ENCODE results near the gene CROCC2.

The CROCC2 gene

GRCh38 chr2:240995041-240996021 is 89.2 kb downstream of the CROCC2 start:
- H3K27ac ChIP-seq: peak overlapping the region; percentile 80
- TF ChIP-seq ZFX (IDR thresholded peaks at IDR 0.05) (no peak), CTCF (conservative IDR thresholded peaks at IDR 0.05) (no peak)

- peak overlapping the region; percentile 80 for H3K27ac ChIP-seq
Observed at GRCh38 chr2:240996161-240996833, 90.2 kb downstream of the CROCC2 start.

GRCh38 chr2:240996834-240997140 is 90.7 kb downstream of the CROCC2 start:
- peak overlapping the region; percentile 80 for H3K27ac ChIP-seq
- peak; percentile 42; the same call in 1 of the 2 replicates for TF ChIP-seq ZFX (IDR thresholded peaks at IDR 0.05)
- TF ChIP-seq CTCF (conservative IDR thresholded peaks at IDR 0.05): no peak

More at GRCh38 chr2:240996161-240996833, 90.2 kb downstream of the CROCC2 start:
- TF ChIP-seq CTCF (conservative IDR thresholded peaks at IDR 0.05) (no peak), ZFX (IDR thresholded peaks at IDR 0.05) (no peak)

- peak overlapping the region; percentile 80 for H3K27ac ChIP-seq
- no peak; the same call in 1 of the 2 replicates for TF ChIP-seq ZFX (IDR thresholded peaks at IDR 0.05)
- TF ChIP-seq CTCF (conservative IDR thresholded peaks at IDR 0.05): no peak
Observed at GRCh38 chr2:240997141-240997855, 91.2 kb downstream of the CROCC2 start.

- TF ChIP-seq CTCF (conservative IDR thresholded peaks at IDR 0.05): no peak
- TF ChIP-seq ZFX (IDR thresholded peaks at IDR 0.05): no peak; the same call in 1 of the 2 replicates
- peak within 1 kb of the TSS; percentile 80 for H3K27ac ChIP-seq
Observed at GRCh38 chr2:240997856-240998705, 91.9 kb downstream of the CROCC2 start, which contains the start of gene SNED1. Gene SNED1 (plus strand): TSS chr2:240998618. CDS start chr2:240998838, 220 bp downstream.

- H3K27ac ChIP-seq: peak overlapping the region; percentile 80
- no peak; the same call in 1 of the 2 replicates for TF ChIP-seq ZFX (IDR thresholded peaks at IDR 0.05)
- no peak for TF ChIP-seq CTCF (conservative IDR thresholded peaks at IDR 0.05)
Observed at GRCh38 chr2:240998706-240998994, 92.5 kb downstream of the CROCC2 start.
